Esophagus muscularis mucosa (tissue), 4 donors: Measurements from ENCODE around the gene PSMB4. TPM values are rescaled to one million over a fixed set of nuclear protein-coding genes. Genes with fewer than 3 reads are reported as not detected.
"Not testable (repeated sequence)": the region's sequence is repeated elsewhere in the genome, so short reads cannot be mapped to it uniquely, and the experiment has no call there.

ENCODE experiments used
- DNase-seq: peaks from one replicate; pipeline ENCODE4 v3.0.0-alpha.2; 2017; ENCODE audit errors: extremely low spot score
- H3K27ac ChIP-seq, 4 donors: fragments of 200-600 bp; sonication (generic); replicated peaks in 1 of 4; 1 replicate in 3 of 4; 2 replicates in 1 of 4; pipeline ENCODE4 v1.5.1; 2016 to 2019; ENCODE audit warnings: mild to moderate bottlenecking in 1 of 4
- H3K27me3 ChIP-seq, 4 donors: fragments of 200-600 bp; sonication (generic); one replicate each; pipeline versions ENCODE4 v1.5.1 to v1.6.0; 2016 to 2019
- H3K36me3 ChIP-seq, 4 donors: fragments of 200-600 bp; sonication (generic); one replicate each; pipeline ENCODE4 v1.5.1; 2016 to 2019
- H3K4me1 ChIP-seq, 4 donors: fragments of 200-600 bp; sonication (generic); one replicate each; pipeline ENCODE4 v1.5.1; 2016 to 2019
- H3K4me3 ChIP-seq, 4 donors: fragments of 200-600 bp; sonication (generic); 1 replicate in 2 of 4; 2 replicates in 2 of 4; pipeline ENCODE4 v1.5.1; 2016 to 2019; ENCODE audit warnings: mild to moderate bottlenecking in 4 of 4, moderate library complexity in 1 of 4
- H3K9me3 ChIP-seq, 4 donors: fragments of 200-600 bp; sonication (generic); 1 replicate in 3 of 4; 2 replicates in 1 of 4; pipeline ENCODE4 v1.5.1; 2016 to 2019
- CTCF ChIP-seq, 3 experiments: fragments of 200-600 bp in 2 of 3; fragments of 450-650 bp in 1 of 3; sonication (generic) in 2 of 3; IDR thresholded peaks; one replicate each; pipeline ENCODE4 v1.5.1; 2017 to 2019; ENCODE audit warnings: antibody characterized with exemption in 3 of 3, mild to moderate bottlenecking in 2 of 3, moderate library complexity in 1 of 3
- EP300 ChIP-seq: sonication (generic); formaldehyde crosslinking; IDR thresholded peaks from one replicate; pipeline ENCODE4 v1.6.1; 2017; ENCODE audit warnings: antibody characterized with exemption
- POLR2A ChIP-seq: fragments of 450-650 bp; IDR thresholded peaks from one replicate; pipeline ENCODE4 v1.6.1; 2017; ENCODE audit warnings: antibody characterized with exemption, moderate library complexity, mild to moderate bottlenecking, low read depth
- POLR2AphosphoS5 ChIP-seq, 2 donors: sonication (generic); formaldehyde crosslinking; IDR thresholded peaks; one replicate each; pipeline ENCODE4 v1.6.1; 2017; ENCODE audit warnings: antibody characterized with exemption in 2 of 2
- WGBS: methylation state at CpG from one replicate; pipeline ENCODE4 v1.1.5; 2018; 5-methylcytosine and 5-hydroxymethylcytosine counted together
- intact Hi-C: fragments of 100-400 bp; cut with DNase I; formaldehyde crosslinking; loops from one replicate; pipeline ENCODE4 v1.15.1; 2023
- total RNA-seq, 4 donors: library from RNA; depleted of rRNA; stranded (reverse); fragments of >200 nt; gene quantifications; one replicate each; pipeline versions ENCODE4 v1.1.0 to v1.2.1, GENCODE V29; 2016

PSMB4 gene
- total RNA-seq, result 100 to 1,000 TPM; 236 to 284 (median 253) TPM

DNA sequence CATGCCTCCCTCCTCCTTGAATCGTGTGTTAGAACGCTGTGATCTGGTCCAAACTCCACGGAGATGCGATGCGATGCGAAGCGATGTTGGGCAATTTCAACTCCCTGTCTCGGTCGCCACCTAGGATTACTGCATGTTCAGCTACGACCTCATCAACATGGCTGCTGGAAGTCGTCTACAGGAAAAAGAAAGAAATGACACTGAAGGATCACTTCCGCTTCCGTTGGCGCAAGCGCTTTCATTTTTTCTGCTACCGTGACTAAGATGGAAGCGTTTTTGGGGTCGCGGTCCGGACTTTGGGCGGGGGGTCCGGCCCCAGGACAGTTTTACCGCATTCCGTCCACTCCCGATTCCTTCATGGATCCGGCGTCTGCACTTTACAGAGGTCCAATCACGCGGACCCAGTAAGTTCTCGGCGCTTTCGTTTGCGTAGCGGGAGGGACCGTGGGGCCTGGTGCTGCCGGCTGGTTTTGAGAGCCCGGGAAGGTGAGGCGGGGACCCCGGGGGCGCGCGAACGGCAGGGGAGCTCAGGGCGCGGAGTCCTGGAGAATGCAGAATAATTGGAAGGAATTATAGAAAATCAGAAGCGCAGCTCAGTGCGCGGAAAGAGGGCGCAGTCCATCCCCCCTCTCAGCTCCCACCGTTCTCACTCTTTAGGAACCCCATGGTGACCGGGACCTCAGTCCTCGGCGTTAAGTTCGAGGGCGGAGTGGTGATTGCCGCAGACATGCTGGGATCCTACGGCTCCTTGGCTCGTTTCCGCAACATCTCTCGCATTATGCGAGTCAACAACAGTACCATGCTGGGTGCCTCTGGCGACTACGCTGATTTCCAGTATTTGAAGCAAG, at the start of gene PSMB4:
TSS of gene PSMB4 (plus strand) at position 250 of the 848 bp plus-strand sequence. CDS start at position 265, 15 bp downstream.
- Histone ChIP-seq H3K4me1 (peaks cover 16 to 21% (median 17%) of the 10 kb centered on the region in 4 donors), H3K9me3 (no peaks in the 10 kb centered on the region), H3K27ac (peak within 1 kb of the TSS; percentile 88 to 93 (median 92)), H3K36me3 (peaks cover 20 to 44% (median 41%) of the 10 kb centered on the region in 4 donors), H3K4me3 (peak within 1 kb of the TSS; percentile 69 to 93 (median 90)), H3K27me3 (no peaks in the 10 kb centered on the region)
- peak; percentile 96 for DNase-seq
- 0% methylated on average over 24 of the region's 63 CpGs for WGBS
- intact Hi-C loops, result loop anchor here (2.0 kb wide), 1 partner anchor 53 kb away; the partner anchor contains the start of gene RFX5
- TF ChIP-seq EP300, result no peak
- peak; percentile 26 to 57 (median 30) for TF ChIP-seq CTCF (IDR thresholded peaks at IDR 0.05)
- TF ChIP-seq POLR2A, result peak; percentile 38
- TF ChIP-seq POLR2AphosphoS5 (IDR thresholded peaks at IDR 0.05), result peak; percentile 95 to 96

DNA sequence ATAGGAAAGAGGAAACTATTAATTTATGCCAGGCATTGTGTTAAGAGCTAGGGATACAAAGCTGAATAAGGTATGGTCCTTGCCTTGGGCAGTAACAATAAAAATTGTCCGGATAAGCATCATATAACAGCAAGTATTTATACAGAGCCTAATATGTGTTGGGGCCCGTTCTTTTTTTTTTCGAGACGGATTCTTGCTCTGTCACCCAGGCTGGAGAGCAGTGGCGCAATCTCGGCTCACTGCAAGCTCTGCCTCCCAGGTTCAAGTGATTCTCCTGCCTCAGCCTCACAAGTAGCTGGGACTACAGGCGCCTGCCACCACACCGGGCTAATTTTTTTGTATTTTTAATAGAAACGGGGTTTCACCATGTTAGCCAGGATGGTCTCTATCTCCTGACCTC, 49.0 kb upstream of the PSMB4 start:
- H3K36me3 ChIP-seq, H3K9me3 ChIP-seq, intact Hi-C loops, DNase-seq, H3K4me3 ChIP-seq, H3K27ac ChIP-seq, H3K27me3 ChIP-seq: not testable (repeated sequence)
- 90% methylated on average over 9 of the region's 9 CpGs for WGBS
- H3K4me1 ChIP-seq, result peaks cover 8 to 22% (median 18%) of the 10 kb centered on the region in 4 donors

- intact Hi-C loops, result no loop called here
- Histone ChIP-seq H3K4me3 (no peak overlapping the region), H3K27me3 (no peaks in the 10 kb centered on the region), H3K9me3 (no peaks in the 10 kb centered on the region), H3K4me1 (peaks cover 5 to 9% (median 6%) of the 10 kb centered on the region in 4 donors), H3K36me3 (no peaks in the 10 kb centered on the region), H3K27ac (no peak overlapping the region)
- 85% methylated on average over 6 of the region's 6 CpGs for WGBS
- no peak for TF ChIP-seq CTCF (IDR thresholded peaks at IDR 0.05)
- no peak for TF ChIP-seq POLR2A
- no peak for TF ChIP-seq POLR2AphosphoS5 (IDR thresholded peaks at IDR 0.05)
- no peak for TF ChIP-seq EP300
- DNase-seq, result no peak
Observed at GRCh38 chr1:151352021-151352718, 47.2 kb upstream of the PSMB4 start.

GRCh38 chr1:151356696-151357095, 42.7 kb upstream of the PSMB4 start:
- no peaks in the 10 kb centered on the region for H3K9me3 ChIP-seq
- H3K27ac ChIP-seq, result no peak overlapping the region
- intact Hi-C loops, result no loop called here
- no peaks in the 10 kb centered on the region for H3K27me3 ChIP-seq
- 63% methylated on average over 2 of the region's 2 CpGs for WGBS
- H3K36me3 ChIP-seq, result no peaks in the 10 kb centered on the region
- no peaks in the 10 kb centered on the region for H3K4me1 ChIP-seq
- TF ChIP-seq CTCF (IDR thresholded peaks at IDR 0.05) (no peak), POLR2A (no peak), POLR2AphosphoS5 (IDR thresholded peaks at IDR 0.05) (no peak), EP300 (no peak)
- DNase-seq, result no peak
- H3K4me3 ChIP-seq, result no peak overlapping the region

GRCh38 chr1:151361883-151362282, 37.5 kb upstream of the PSMB4 start:
- intact Hi-C loops, result no loop called here
- Histone ChIP-seq H3K9me3 (no peaks in the 10 kb centered on the region), H3K4me1 (no peaks in the 10 kb centered on the region), H3K36me3 (peaks cover 27 to 48% (median 40%) of the 10 kb centered on the region in 4 donors), H3K4me3 (no peak overlapping the region), H3K27me3 (no peaks in the 10 kb centered on the region), H3K27ac (no peak overlapping the region)
- no peak for TF ChIP-seq CTCF (IDR thresholded peaks at IDR 0.05)
- TF ChIP-seq POLR2A, result no peak
- no peak for TF ChIP-seq EP300
- no peak for TF ChIP-seq POLR2AphosphoS5 (IDR thresholded peaks at IDR 0.05)
- DNase-seq, result no peak
